HepG2 (cell line): Measurements from ENCODE around the gene ANKK1. TPM values are rescaled to one million over a fixed set of nuclear protein-coding genes. Genes with fewer than 3 reads are reported as not detected.

Experiments used
- ATAC-seq: fragments of 200-7000 bp; cut with Tn5 transposase; 3 replicates; pipeline ENCODE4 v1.9.1; 2020; ENCODE audit warnings: mild to moderate bottlenecking, moderate library complexity
- BruUV-seq: library from RNA; stranded (reverse); fragments of 400-500 nt; replicated peaks from 2 replicates; lab custom pipeline; 2021; lab: Mats Ljungman, UMichigan
- CTCF ChIA-PET: fragments of 300-600 bp; formaldehyde crosslinking; extraction: SDS; loops from one replicate; lab custom pipeline; 2021; ENCODE audit warnings: low total read pairs, inconsistent platforms, low intra/inter-chr PET ratio; lab: Yijun Ruan, JAX
- POLR2A ChIA-PET: fragments of 350-600 bp; sonication (Branson Sonifier 250); formaldehyde crosslinking; loops from one replicate; lab custom pipeline; 2020; ENCODE audit warnings: antibody characterized with exemption, inconsistent platforms; lab: Yijun Ruan, JAX
- DNase-seq: peaks from one replicate; pipeline ENCODE4 v3.0.0-alpha.2; 2015; ENCODE audit warnings: low spot score
- FAIRE-seq: peaks from 3 replicates; lab custom pipeline; 2011; peaks lifted over from hg19 to GRCh38; lab: Jason Lieb, UNC
- H2AFZ ChIP-seq: one replicate; pipeline ENCODE4 v1.6.1; 2011; ENCODE audit warnings: low read length, inconsistent platforms
- H3K27ac ChIP-seq: fragments of 300-600 bp; 3 replicates; pipeline ENCODE4 v1.8.0; 2011; ENCODE audit warnings: mixed run types, mild to moderate bottlenecking, mixed read lengths, low read length, inconsistent platforms; ENCODE audit not compliant: insufficient read depth; ENCODE audit errors: extremely low read length
- H3K27me3 ChIP-seq, 2 experiments: fragments of 200-600 bp in 1 of 2; 2 replicates in 1 of 2; 3 replicates in 1 of 2; pipeline versions ENCODE4 v1.6.0 to v1.8.0; 2011; ENCODE audit warnings: low read length in 2 of 2, mild to moderate bottlenecking in 2 of 2, moderate library complexity in 2 of 2, inconsistent platforms in 1 of 2; ENCODE audit not compliant: insufficient read depth in 2 of 2, control insufficient read depth in 1 of 2
- H3K36me3 ChIP-seq, 2 experiments: fragments of 200-600 bp in 1 of 2; replicated peaks in 1 of 2; 2 replicates in 1 of 2; 3 replicates in 1 of 2; pipeline versions ENCODE4 v1.5.1 to v1.8.0; 2011; ENCODE audit warnings: low read length in 2 of 2, inconsistent platforms in 1 of 2; ENCODE audit not compliant: insufficient read depth in 2 of 2, control insufficient read depth in 1 of 2
- H3K4me1 ChIP-seq: 2 replicates; pipeline ENCODE4 v1.5.1; 2012; ENCODE audit warnings: low read length, inconsistent platforms; ENCODE audit not compliant: insufficient read depth
- H3K4me2 ChIP-seq: 2 replicates; pipeline ENCODE4 v1.6.0; 2011; ENCODE audit warnings: low read depth, low read length, inconsistent platforms
- H3K4me3 ChIP-seq, 3 experiments: fragments of 200-600 bp in 1 of 3; sonication (generic), shearing (Covaris generic) in 1 of 3; replicated peaks in 1 of 3; 2 replicates each; pipeline ENCODE4 v1.5.1; 2011 to 2016; ENCODE audit warnings: low read length in 3 of 3, inconsistent platforms in 2 of 3, low read depth in 2 of 3, mild to moderate bottlenecking in 2 of 3, control low read depth in 1 of 3, mixed read lengths in 1 of 3; ENCODE audit not compliant: insufficient read depth in 1 of 3
- H3K79me2 ChIP-seq: one replicate; pipeline ENCODE4 v1.6.1; 2011; ENCODE audit warnings: low read length, inconsistent platforms; ENCODE audit not compliant: insufficient read depth
- H3K9ac ChIP-seq: 2 replicates; pipeline ENCODE4 v1.6.0; 2011; ENCODE audit warnings: mild to moderate bottlenecking, low read depth, low read length, inconsistent platforms; ENCODE audit not compliant: insufficient read depth
- H3K9me3 ChIP-seq: 2 replicates; pipeline ENCODE4 v1.5.1; 2012; ENCODE audit warnings: mild to moderate bottlenecking, low read length
- H4K20me1 ChIP-seq: 2 replicates; pipeline ENCODE4 v1.6.0; 2011; ENCODE audit warnings: inconsistent platforms, mild to moderate bottlenecking, low read length, moderate library complexity; ENCODE audit not compliant: insufficient read depth
- CBX2 ChIP-seq, 2 experiments: fragments of 200-600 bp in 1 of 2; sonication (generic); formaldehyde crosslinking in 1 of 2; IDR thresholded peaks; 2 replicates each; pipeline versions ENCODE4 v1.7.0 to v1.8.1; 2018 to 2022; ENCODE audit warnings: low read depth in 2 of 2, low read length in 1 of 2, mild to moderate bottlenecking in 1 of 2, missing genetic modification reagents in 1 of 2
- FOSL2 ChIP-seq: sonication (generic); formaldehyde crosslinking; IDR thresholded peaks from 2 replicates; pipeline ENCODE4 v1.4.0; 2020; ENCODE audit warnings: missing genetic modification reagents
- YY1 ChIP-seq: IDR thresholded peaks from 2 replicates; pipeline ENCODE4 v1.6.1; 2011; ENCODE audit warnings: low read length, low read depth, moderate library complexity, mild to moderate bottlenecking; ENCODE audit not compliant: insufficient read depth, insufficient replicate concordance
- ZNF562 ChIP-seq: sonication (generic); formaldehyde crosslinking; IDR thresholded peaks from 2 replicates; pipeline ENCODE4 v1.8.0; 2022; ENCODE audit warnings: missing genetic modification reagents, borderline replicate concordance
- ZNF773 ChIP-seq: sonication (generic); formaldehyde crosslinking; IDR thresholded peaks from 2 replicates; pipeline ENCODE4 v1.4.0; 2020; ENCODE audit warnings: missing genetic modification reagents, borderline replicate concordance
- ZNF775 ChIP-seq: sonication (generic); formaldehyde crosslinking; IDR thresholded peaks from 2 replicates; pipeline ENCODE4 v1.4.0; 2020; ENCODE audit warnings: missing genetic modification reagents, mild to moderate bottlenecking, moderate library complexity, borderline replicate concordance
- ZNF792 ChIP-seq: IDR thresholded peaks from 2 replicates; pipeline ENCODE4 v1.6.1; 2016
- WGBS: methylation state at CpG from one replicate; pipeline ENCODE4 v1.1.6; 2017; ENCODE audit warnings: low lambda C conversion rate; 5-methylcytosine and 5-hydroxymethylcytosine counted together
- in situ Hi-C: cut with HindIII; loops from 2 replicates; pipeline ENCODE4 v1.10.0; 2017; ENCODE audit warnings: low pct_unique_long_range_greater_than_20kb; ENCODE audit not compliant: extremely low pct_ligation_motif_present
- intact Hi-C: fragments of 100-400 bp; cut with micrococcal nuclease; formaldehyde crosslinking; loops from one replicate; pipeline ENCODE4 v1.10.0; 2022; ENCODE audit not compliant: unreplicated experiment
- polyA plus RNA-seq, 8 experiments: library from polyadenylated mRNA; depleted of rRNA in 3 of 8; stranded (reverse) in 7 of 8; unstranded in 1 of 8; fragments of >200 nt; fragmentation: Illumina TruSeq in 4 of 8; extraction: Trizol in 4 of 8; gene quantifications; 2 replicates each; pipeline versions ENCODE4 v1.2.1 to v1.2.3, GENCODE V29; 2011 to 2016; ENCODE audit warnings: low read depth in 4 of 8, missing spikeins in 1 of 8, mixed read lengths in 1 of 8; ENCODE audit not compliant: insufficient read depth in 1 of 8
- total RNA-seq, 5 experiments: library from RNA; depleted of rRNA; stranded (reverse); fragments of >200 nt; fragmentation: Illumina TruSeq; extraction: Trizol; gene quantifications; 2 replicates each; pipeline ENCODE4 v1.2.3, GENCODE V29; 2016; ENCODE audit warnings: low read depth in 1 of 5
- TF ChIP-seq, protein P1 (sequence below): sonication (generic); formaldehyde crosslinking; conservative IDR thresholded peaks from 2 replicates; pipeline ENCODE4 v1.4.0; 2020; ENCODE audit warnings: mild to moderate bottlenecking, missing genetic modification reagents, moderate library complexity
- TF ChIP-seq, protein P2 (sequence below): sonication (generic); formaldehyde crosslinking; IDR thresholded peaks from 2 replicates; pipeline ENCODE4 v1.4.0; 2020; ENCODE audit warnings: missing genetic modification reagents, mild to moderate bottlenecking, borderline replicate concordance

Gene ANKK1
- total and polyA plus RNA-seq, 2 of the 13 experiments (the other 11 are each of a cell fraction or from before 2014, with no cell fraction given) = 0.04 to 0.22 TPM

DNA sequence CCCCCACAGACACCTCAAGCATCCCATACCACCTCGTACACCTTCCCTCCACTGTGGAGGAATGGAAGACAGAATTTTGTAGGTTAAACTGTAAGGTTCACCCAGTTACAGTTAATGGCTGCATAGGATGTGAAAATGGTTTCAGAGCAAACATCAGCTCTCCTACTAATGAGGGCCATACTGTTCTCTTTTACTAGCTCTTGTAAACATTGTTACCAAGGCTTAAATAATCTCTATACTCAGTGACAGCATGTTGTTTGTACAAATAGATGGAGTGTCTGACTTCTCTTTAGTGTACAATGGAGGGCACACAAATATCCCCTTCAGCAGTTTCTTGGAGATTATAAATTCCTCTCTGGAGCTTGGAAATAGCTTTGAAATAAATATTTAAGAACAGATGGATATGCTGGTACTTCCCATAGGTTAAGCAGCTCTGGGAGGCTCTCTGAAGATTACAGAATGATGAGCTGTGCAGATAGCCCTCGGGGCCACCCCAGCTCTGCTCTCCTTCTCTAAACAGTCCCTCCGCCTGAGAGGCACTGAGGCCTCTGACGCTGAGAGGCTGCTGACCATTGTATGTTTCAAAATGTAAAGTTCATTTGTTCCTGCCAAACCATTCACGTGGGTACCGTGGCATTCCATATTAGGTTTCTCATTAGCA, 47.5 kb upstream of the ANKK1 start:
- Histone ChIP-seq H3K9me3 (no peaks in the 10 kb centered on the region), H3K4me3 (no peak overlapping the region), H4K20me1 (no peaks in the 10 kb centered on the region), H3K4me1 (no peaks in the 10 kb centered on the region), H3K36me3 (peaks cover 2 to 8% of the 10 kb centered on the region in 2 experiments; a peak in 2 of 5 replicates), H3K27me3 (no peaks in the 10 kb centered on the region), H3K9ac (no peak overlapping the region), H2AFZ (no peak overlapping the region), H3K79me2 (no peaks in the 10 kb centered on the region), H3K27ac (no peak overlapping the region), H3K4me2 (no peak overlapping the region)
- CTCF ChIA-PET = no interaction called here
- no peak for FAIRE-seq
- in situ Hi-C loops = loop anchor here (10.0 kb wide), 1 partner anchor 65 kb away; no protein-coding TSS in a partner anchor
- POLR2A ChIA-PET = no interaction called here
- no peak for DNase-seq
- 91% methylated on average over 6 of the region's 6 CpGs for WGBS
- no TSS peak for BruUV-seq
- no peak for ATAC-seq
- intact Hi-C loops = no loop called here
- TF ChIP-seq ZNF773 (CRISPR knock-in tag) (no peak), YY1 (no peak), ZNF562 (no peak), CBX2 (IDR thresholded peaks at IDR 0.05; ENCODE audit: low read depth, low read length) (no peak), CBX2 (CRISPR knock-in tag; IDR thresholded peaks at IDR 0.05; ENCODE audit: low read depth) (no peak), ZNF792 (CRISPR knock-in tag) (no peak), ZNF775 (CRISPR knock-in tag) (no peak), FOSL2 (CRISPR knock-in tag) (no peak)
- TF ChIP-seq, protein P1, sequence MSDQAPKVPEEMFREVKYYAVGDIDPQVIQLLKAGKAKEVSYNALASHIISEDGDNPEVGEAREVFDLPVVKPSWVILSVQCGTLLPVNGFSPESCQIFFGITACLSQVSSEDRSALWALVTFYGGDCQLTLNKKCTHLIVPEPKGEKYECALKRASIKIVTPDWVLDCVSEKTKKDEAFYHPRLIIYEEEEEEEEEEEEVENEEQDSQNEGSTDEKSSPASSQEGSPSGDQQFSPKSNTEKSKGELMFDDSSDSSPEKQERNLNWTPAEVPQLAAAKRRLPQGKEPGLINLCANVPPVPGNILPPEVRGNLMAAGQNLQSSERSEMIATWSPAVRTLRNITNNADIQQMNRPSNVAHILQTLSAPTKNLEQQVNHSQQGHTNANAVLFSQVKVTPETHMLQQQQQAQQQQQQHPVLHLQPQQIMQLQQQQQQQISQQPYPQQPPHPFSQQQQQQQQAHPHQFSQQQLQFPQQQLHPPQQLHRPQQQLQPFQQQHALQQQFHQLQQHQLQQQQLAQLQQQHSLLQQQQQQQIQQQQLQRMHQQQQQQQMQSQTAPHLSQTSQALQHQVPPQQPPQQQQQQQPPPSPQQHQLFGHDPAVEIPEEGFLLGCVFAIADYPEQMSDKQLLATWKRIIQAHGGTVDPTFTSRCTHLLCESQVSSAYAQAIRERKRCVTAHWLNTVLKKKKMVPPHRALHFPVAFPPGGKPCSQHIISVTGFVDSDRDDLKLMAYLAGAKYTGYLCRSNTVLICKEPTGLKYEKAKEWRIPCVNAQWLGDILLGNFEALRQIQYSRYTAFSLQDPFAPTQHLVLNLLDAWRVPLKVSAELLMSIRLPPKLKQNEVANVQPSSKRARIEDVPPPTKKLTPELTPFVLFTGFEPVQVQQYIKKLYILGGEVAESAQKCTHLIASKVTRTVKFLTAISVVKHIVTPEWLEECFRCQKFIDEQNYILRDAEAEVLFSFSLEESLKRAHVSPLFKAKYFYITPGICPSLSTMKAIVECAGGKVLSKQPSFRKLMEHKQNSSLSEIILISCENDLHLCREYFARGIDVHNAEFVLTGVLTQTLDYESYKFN = no peak
- TF ChIP-seq, protein P2, sequence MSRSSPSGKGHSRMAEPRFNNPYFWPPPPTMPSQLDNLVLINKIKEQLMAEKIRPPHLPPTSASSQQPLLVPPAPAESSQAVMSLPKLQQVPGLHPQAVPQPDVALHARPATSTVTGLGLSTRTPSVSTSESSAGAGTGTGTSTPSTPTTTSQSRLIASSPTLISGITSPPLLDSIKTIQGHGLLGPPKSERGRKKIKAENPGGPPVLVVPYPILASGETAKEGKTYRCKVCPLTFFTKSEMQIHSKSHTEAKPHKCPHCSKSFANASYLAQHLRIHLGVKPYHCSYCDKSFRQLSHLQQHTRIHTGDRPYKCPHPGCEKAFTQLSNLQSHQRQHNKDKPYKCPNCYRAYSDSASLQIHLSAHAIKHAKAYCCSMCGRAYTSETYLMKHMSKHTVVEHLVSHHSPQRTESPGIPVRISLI (CRISPR knock-in tag) = no peak
